A549 (cell line): ENCODE data around the gene SLC43A3. TPM values are rescaled to one million over a fixed set of nuclear protein-coding genes. Genes with fewer than 3 reads are reported as not detected.
A peak's percentile ranks its signal among the peaks of the same experiment; 100 is the strongest.

Experiments
- ATAC-seq, 2 experiments: fragments of 200-7000 bp in 1 of 2; fragments of >200 bp in 1 of 2; cut with Nextera tagmentation in 1 of 2; cut with Tn5 transposase in 1 of 2; 3 replicates each; pipeline versions ENCODE4 v1.8.0 to v1.9.1; 2018 to 2020; ENCODE audit warnings: mild to moderate bottlenecking in 1 of 2, moderate library complexity in 1 of 2
- CTCF ChIA-PET: fragments of 300-600 bp; sonication (Branson Sonifier 250); formaldehyde crosslinking; extraction: SDS; loops from one replicate; lab custom pipeline; 2021; ENCODE audit warnings: antibody characterized with exemption, inconsistent platforms; lab: Yijun Ruan, JAX
- POLR2A ChIA-PET: fragments of 350-600 bp; formaldehyde crosslinking; extraction: SDS; loops from one replicate; lab custom pipeline; 2021; ENCODE audit warnings: antibody characterized with exemption, inconsistent platforms; lab: Yijun Ruan, JAX
- DNase-seq, 2 experiments: peaks; one replicate each; pipeline versions ENCODE4 v3.0.0 to v3.0.0-alpha.2; 2011 to 2016; ENCODE audit warnings: low read depth in 1 of 2, low spot score in 1 of 2
- FAIRE-seq: peaks from 2 replicates; lab custom pipeline; 2011; peaks lifted over from hg19 to GRCh38; lab: Jason Lieb, UNC
- H3K27ac ChIP-seq, 2 experiments: fragments of >200 bp; sonication (Bioruptor Twin); formaldehyde crosslinking; 3 replicates each; pipeline ENCODE4 v1.5.1; 2016 to 2017
- H3K4me1 ChIP-seq: fragments of >200 bp; sonication (Bioruptor Twin); formaldehyde crosslinking; 3 replicates; pipeline ENCODE4 v1.6.1; 2016
- H3K4me2 ChIP-seq: fragments of >200 bp; sonication (Bioruptor Twin); formaldehyde crosslinking; 3 replicates; pipeline ENCODE4 v1.6.1; 2016
- H3K4me3 ChIP-seq: fragments of >200 bp; sonication (Bioruptor Twin); formaldehyde crosslinking; 3 replicates; pipeline ENCODE4 v1.5.1; 2016
- H3K9me3 ChIP-seq: fragments of >200 bp; sonication (Bioruptor Twin); formaldehyde crosslinking; 3 replicates; pipeline ENCODE4 v1.6.1; 2016
- ATOH8 ChIP-seq: fragments of 250-450 bp; sonication (Bioruptor Pico); IDR thresholded peaks from 2 replicates; pipeline ENCODE4 v1.5.0; 2020; ENCODE audit warnings: low read depth, mild to moderate bottlenecking, moderate library complexity
- BCL3 ChIP-seq: fragments of >200 bp; sonication (Bioruptor Twin); formaldehyde crosslinking; IDR thresholded peaks from 3 replicates; pipeline ENCODE4 v1.6.1; 2016
- BHLHE40 ChIP-seq: IDR thresholded peaks from 2 replicates; pipeline ENCODE4 v1.6.1; 2012; ENCODE audit warnings: low read depth, low read length, inconsistent platforms
- CBX2 ChIP-seq: fragments of 200-600 bp; sonication (generic); IDR thresholded peaks from 2 replicates; pipeline ENCODE4 v1.6.1; 2016; ENCODE audit warnings: low read depth, mild to moderate bottlenecking, borderline replicate concordance
- CBX8 ChIP-seq: fragments of 200-600 bp; sonication (generic); IDR thresholded peaks from 2 replicates; pipeline ENCODE4 v1.6.1; 2016
- CEBPB ChIP-seq, 2 experiments: fragments of >200 bp in 1 of 2; sonication (Bioruptor Twin) in 1 of 2; formaldehyde crosslinking in 1 of 2; IDR thresholded peaks; 2 replicates each; pipeline ENCODE4 v1.6.1; 2012 to 2016
- CHD4 ChIP-seq: fragments of 200-600 bp; sonication (generic); IDR thresholded peaks from 2 replicates; pipeline ENCODE4 v1.6.1; 2016; ENCODE audit warnings: antibody characterized with exemption, mild to moderate bottlenecking, borderline replicate concordance
- E2F6 ChIP-seq: IDR thresholded peaks from 2 replicates; pipeline ENCODE4 v1.6.1; 2012; ENCODE audit warnings: low read depth, borderline replicate concordance
- EHF ChIP-seq: fragments of 250-450 bp; sonication (Bioruptor Pico); IDR thresholded peaks from 2 replicates; pipeline ENCODE4 v1.5.0; 2020; ENCODE audit warnings: mild to moderate bottlenecking
- ELK1 ChIP-seq: fragments of 150-350 bp; IDR thresholded peaks from 2 replicates; pipeline ENCODE4 v1.6.1; 2014; ENCODE audit warnings: low read depth, mild to moderate bottlenecking, low read length
- EP300 ChIP-seq, 2 experiments: fragments of >200 bp; sonication (Bioruptor Twin); formaldehyde crosslinking; IDR thresholded peaks; 2 replicates in 1 of 2; 3 replicates in 1 of 2; pipeline ENCODE4 v1.6.1; 2016 to 2017
- FOSL2 ChIP-seq, 2 experiments: fragments of 450-650 bp in 1 of 2; fragments of >200 bp in 1 of 2; sonication (Bioruptor Twin) in 1 of 2; formaldehyde crosslinking; IDR thresholded peaks; 2 replicates each; pipeline versions ENCODE4 v1.5.0 to v1.6.1; 2016 to 2020; ENCODE audit warnings: mild to moderate bottlenecking in 1 of 2, moderate library complexity in 1 of 2
- GATA3 ChIP-seq: IDR thresholded peaks from 2 replicates; pipeline ENCODE4 v1.6.1; 2012; ENCODE audit warnings: borderline replicate concordance
- HEYL ChIP-seq: fragments of 250-450 bp; sonication (Bioruptor Pico); IDR thresholded peaks from 2 replicates; pipeline ENCODE4 v1.8.0; 2021; ENCODE audit warnings: mild to moderate bottlenecking, moderate library complexity
- HOXB5 ChIP-seq: fragments of 250-450 bp; sonication (Bioruptor Pico); IDR thresholded peaks from 2 replicates; pipeline ENCODE4 v1.5.0; 2020; ENCODE audit warnings: mild to moderate bottlenecking, moderate library complexity
- JUN ChIP-seq, 2 experiments: fragments of >200 bp; sonication (Bioruptor Twin); formaldehyde crosslinking; IDR thresholded peaks; 2 replicates in 1 of 2; 3 replicates in 1 of 2; pipeline ENCODE4 v1.6.1; 2016 to 2017
- JUNB ChIP-seq: fragments of >200 bp; sonication (Bioruptor Twin); formaldehyde crosslinking; IDR thresholded peaks from 2 replicates; pipeline ENCODE4 v1.6.1; 2016
- MAX ChIP-seq: IDR thresholded peaks from 2 replicates; pipeline ENCODE4 v1.6.1; 2012
- MYC ChIP-seq: IDR thresholded peaks from 2 replicates; pipeline ENCODE4 v1.6.1; 2012; ENCODE audit warnings: mild to moderate bottlenecking, inconsistent platforms, low read length, improper control_type of control experiment, borderline replicate concordance
- NFE2L2 ChIP-seq: fragments of 150-350 bp; conservative IDR thresholded peaks from 2 replicates; pipeline ENCODE4 v1.6.1; 2014; ENCODE audit warnings: low read length
- NPAS2 ChIP-seq: fragments of 250-450 bp; sonication (Bioruptor Pico); IDR thresholded peaks from 2 replicates; pipeline ENCODE4 v1.8.0; 2022; ENCODE audit warnings: mild to moderate bottlenecking, moderate library complexity, borderline replicate concordance
- PBX3 ChIP-seq: IDR thresholded peaks from 2 replicates; pipeline ENCODE4 v1.6.1; 2012
- RAD21 ChIP-seq, 2 experiments: fragments of >200 bp in 1 of 2; sonication (Bioruptor Twin) in 1 of 2; formaldehyde crosslinking in 1 of 2; IDR thresholded peaks in 1 of 2; conservative IDR thresholded peaks in 1 of 2; 2 replicates in 1 of 2; 3 replicates in 1 of 2; pipeline ENCODE4 v1.6.1; 2012 to 2018; ENCODE audit warnings: inconsistent platforms in 1 of 2
- RARB ChIP-seq: fragments of 250-450 bp; sonication (Bioruptor Pico); IDR thresholded peaks from 2 replicates; pipeline ENCODE4 v1.8.0; 2021; ENCODE audit warnings: mild to moderate bottlenecking, moderate library complexity
- RFX5 ChIP-seq: fragments of 450-650 bp; IDR thresholded peaks from 2 replicates; pipeline ENCODE4 v1.7.1; 2014; ENCODE audit warnings: antibody characterized with exemption, mild to moderate bottlenecking, moderate library complexity
- SMC3 ChIP-seq: fragments of >200 bp; sonication (Bioruptor Twin); formaldehyde crosslinking; IDR thresholded peaks from 3 replicates; pipeline ENCODE4 v1.6.1; 2018; ENCODE audit warnings: inconsistent platforms
- SREBF2 ChIP-seq: fragments of 450-650 bp; IDR thresholded peaks from 2 replicates; pipeline ENCODE4 v1.6.1; 2014; ENCODE audit warnings: mild to moderate bottlenecking, moderate library complexity
- TFCP2L1 ChIP-seq: fragments of 250-450 bp; sonication (Bioruptor Pico); IDR thresholded peaks from 2 replicates; pipeline ENCODE4 v1.5.0; 2021; ENCODE audit warnings: mild to moderate bottlenecking
- TP53 ChIP-seq: fragments of 250-450 bp; sonication (Bioruptor Pico); IDR thresholded peaks from 2 replicates; pipeline ENCODE4 v1.5.0; 2021; ENCODE audit warnings: mild to moderate bottlenecking, moderate library complexity
- ZC3H11A ChIP-seq: fragments of 450-650 bp; IDR thresholded peaks from 2 replicates; pipeline ENCODE4 v1.6.1; 2014; ENCODE audit warnings: antibody characterized with exemption, mild to moderate bottlenecking
- ZFP36 ChIP-seq: fragments of 450-650 bp; IDR thresholded peaks from 2 replicates; pipeline ENCODE4 v1.6.1; 2014; ENCODE audit warnings: borderline replicate concordance; ENCODE audit not compliant: partially characterized antibody
- WGBS: methylation state at CpG from one replicate; pipeline ENCODE4 v1.1.6; 2017; ENCODE audit errors: missing lambda C conversion rate; 5-methylcytosine and 5-hydroxymethylcytosine counted together
- polyA plus RNA-seq, 4 experiments: library from polyadenylated mRNA; depleted of rRNA in 3 of 4; stranded (reverse); fragments of >200 nt; fragmentation: RNase III in 1 of 4; extraction: RNeasy Plus Mini Kit Qiagen cat#74134 plus additional on column Dnase treatment in 1 of 4; gene quantifications; 2 replicates in 3 of 4; 3 replicates in 1 of 4; pipeline ENCODE4 v1.2.3, GENCODE V29; 2011 to 2017

Gene SLC43A3
- polyA plus RNA-seq, 2 of the 4 experiments (the other 2 are of a cell fraction) = 0.12 to 0.30 TPM

- ChIA-PET POLR2A (interaction anchor here (1.2 kb wide), 1 partner anchor 74 kb away, joined by 3 read pairs; no protein-coding TSS in a partner anchor), CTCF (interaction anchor here (0.7 to 5.5 kb wide), 15 partner anchors 9 to 281 kb away, joined by 3 to 33 read pairs (median 4); no protein-coding TSS in a partner anchor)
- Histone ChIP-seq H3K27ac (peak overlapping the region; percentile 84 to 88), H3K4me2 (peak overlapping the region; percentile 65), H3K4me1 (peaks cover 38% of the 10 kb centered on the region), H3K9me3 (peaks cover 5% of the 10 kb centered on the region; the same call in 1 of the 3 replicates), H3K4me3 (no peak overlapping the region)
- DNase-seq (no peak), ATAC-seq (no peak), FAIRE-seq (no peak)
- WGBS = 94% methylated on average over 8 of the region's 8 CpGs
- no peak for TF ChIP-seq NFE2L2
- no peak for TF ChIP-seq SMC3
- TF ChIP-seq EHF (CRISPR knock-in tag) = no peak
Observed at GRCh38 chr11:57360991-57361390, 65.9 kb downstream of the SLC43A3 start.

GRCh38 chr11:57359896-57360690, 66.8 kb downstream of the SLC43A3 start:
- ATAC-seq = peak; percentile 33 to 68; a peak in 4 of 6 replicates
- peak overlapping the region; percentile 65 for H3K4me2 ChIP-seq
- peak overlapping the region; percentile 84 to 88 for H3K27ac ChIP-seq
- TF ChIP-seq RAD21 (conservative IDR thresholded peaks at IDR 0.05 in 1 of 2, IDR thresholded peaks at IDR 0.05 in 1 of 2) (peak; percentile 29 to 52), JUNB (peak; percentile 52), RFX5 (no peak), GATA3 (peak; percentile 98), BHLHE40 (no peak), NPAS2 (no peak), BCL3 (0 out of 3 replicates have a peak, but pooled peaks have one; percentile 28), MAX (peak; percentile 74), HOXB5 (CRISPR knock-in tag) (0 out of 2 replicates have a peak, but pooled peaks have one; percentile 23), JUN (IDR thresholded peaks at IDR 0.05) (peak; percentile 38 to 80; a peak in 2 of 5 replicates), ZFP36 (no peak), CBX2 (no peak), MYC (no peak), SREBF2 (no peak), SMC3 (0 out of 3 replicates have a peak, but pooled peaks have one; percentile 30), FOSL2 (IDR thresholded peaks at IDR 0.05) (no peak), FOSL2 (CRISPR knock-in tag; IDR thresholded peaks at IDR 0.05) (peak; percentile 47), ELK1 (no peak), ZC3H11A (no peak), HEYL (CRISPR knock-in tag) (no peak), E2F6 (no peak), CBX8 (no peak), RARB (CRISPR knock-in tag) (peak; percentile 94), TP53 (CRISPR knock-in tag) (no peak), PBX3 (peak; percentile 69), CEBPB (IDR thresholded peaks at IDR 0.05) (peak; percentile 19 to 78; a peak in 2 of 4 replicates), TFCP2L1 (CRISPR knock-in tag) (no peak), CHD4 (no peak), ATOH8 (0 out of 2 replicates have a peak, but pooled peaks have one; percentile 37), EP300 (IDR thresholded peaks at IDR 0.05) (peak; percentile 75 to 88; a peak in 4 of 5 replicates)
- ChIA-PET CTCF (interaction anchor here (0.7 to 5.5 kb wide), 17 partner anchors 9 to 281 kb away, joined by 3 to 33 read pairs (median 4); no protein-coding TSS in a partner anchor), POLR2A (interaction anchor here (0.6 to 1.2 kb wide), 2 partner anchors 74 to 85 kb away, joined by 3 read pairs; no protein-coding TSS in a partner anchor)
- peaks cover 5% of the 10 kb centered on the region; the same call in 1 of the 3 replicates for H3K9me3 ChIP-seq
- peak; percentile 61 for FAIRE-seq
- peak in 1 of 2 experiments; percentile 86 for DNase-seq
- H3K4me3 ChIP-seq = no peak overlapping the region
- H3K4me1 ChIP-seq = peaks cover 38% of the 10 kb centered on the region
- 35% methylated on average over 9 of the region's 9 CpGs for WGBS
